Activated CD8-positive, alpha-beta memory T cell treated with anti-CD3 and anti-CD28 coated beads, Interleukin-2, amount 50 U/mL, for 4 hours (primary cell): ENCODE data around the gene SYT1.
"Not testable (repeated sequence)": the region's sequence is repeated elsewhere in the genome, so short reads cannot be mapped to it uniquely, and the experiment has no call there.

Experiments used
- DNase-seq: peaks from one replicate; pipeline ENCODE4 v3.0.0-alpha.2; 2020

SYT1 gene

DNA sequence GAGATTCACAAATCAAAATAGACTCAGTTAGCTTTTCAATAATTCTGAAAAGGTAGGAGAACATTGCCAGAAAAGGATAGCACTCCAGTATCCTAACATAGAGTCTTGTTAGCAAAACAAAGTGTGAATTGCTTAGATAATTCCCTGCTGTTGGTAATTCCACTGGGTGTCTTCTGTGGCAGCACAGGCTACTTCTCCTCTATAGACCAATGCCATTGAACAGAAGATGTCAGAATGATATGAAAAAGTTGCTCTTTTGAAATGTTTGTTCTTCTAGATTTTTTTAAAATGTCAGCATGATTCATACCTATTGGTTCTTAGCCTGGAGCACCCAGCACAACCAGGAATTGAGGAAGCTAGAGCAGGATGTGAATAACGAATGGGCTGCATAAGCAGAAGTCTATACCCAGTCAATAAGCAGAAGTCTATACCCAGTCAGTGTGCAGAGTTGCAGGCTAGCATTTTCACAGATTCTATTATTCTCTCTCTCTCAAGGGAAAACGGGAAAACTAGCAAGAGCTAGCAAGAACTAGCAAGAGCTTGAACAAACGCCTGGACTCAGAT, 112.8 kb downstream of the SYT1 start:
- no peak for DNase-seq

DNA sequence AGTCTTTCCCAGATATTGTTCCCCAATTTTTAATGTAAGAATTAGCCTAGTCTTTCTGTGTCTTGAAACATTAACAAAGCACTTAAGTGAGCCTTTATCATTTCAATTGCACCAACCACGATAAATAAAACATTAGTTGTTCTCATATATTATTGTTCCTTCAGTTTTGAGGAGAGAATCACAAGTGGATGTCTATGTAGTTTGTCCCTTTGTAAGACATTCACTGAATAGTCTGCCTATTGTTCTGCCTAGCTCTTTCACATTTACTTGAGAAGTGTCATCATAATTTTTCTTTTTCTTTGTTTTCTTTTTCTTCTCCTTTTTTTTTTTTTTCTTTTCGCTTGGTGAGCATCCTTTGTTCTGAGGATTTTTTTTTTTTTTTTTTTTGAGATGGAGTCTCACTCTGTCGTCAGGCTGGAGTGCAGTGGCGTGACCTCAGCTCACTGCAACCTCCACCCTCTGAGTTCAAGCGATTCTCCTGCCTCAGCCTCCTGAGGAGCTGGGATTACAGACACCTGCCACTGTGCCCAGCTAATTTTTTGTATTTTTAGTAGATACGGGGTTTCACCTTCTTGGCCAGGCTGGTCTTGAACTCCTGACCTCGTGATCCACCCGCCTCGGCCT, 129.7 kb downstream of the SYT1 start:
- no peak for DNase-seq

- DNase-seq = no peak
These were observed 135.9 kb downstream of the SYT1 start for GRCh38 chr12:79000501-79000900.

- no peak for DNase-seq
These were observed 136.8 kb downstream of the SYT1 start for GRCh38 chr12:79001404-79001803.

- no peak for DNase-seq
These were observed 141.7 kb downstream of the SYT1 start for GRCh38 chr12:79006306-79006705.

GRCh38 chr12:79008591-79008990, 144.0 kb downstream of the SYT1 start:
- DNase-seq = no peak

DNA sequence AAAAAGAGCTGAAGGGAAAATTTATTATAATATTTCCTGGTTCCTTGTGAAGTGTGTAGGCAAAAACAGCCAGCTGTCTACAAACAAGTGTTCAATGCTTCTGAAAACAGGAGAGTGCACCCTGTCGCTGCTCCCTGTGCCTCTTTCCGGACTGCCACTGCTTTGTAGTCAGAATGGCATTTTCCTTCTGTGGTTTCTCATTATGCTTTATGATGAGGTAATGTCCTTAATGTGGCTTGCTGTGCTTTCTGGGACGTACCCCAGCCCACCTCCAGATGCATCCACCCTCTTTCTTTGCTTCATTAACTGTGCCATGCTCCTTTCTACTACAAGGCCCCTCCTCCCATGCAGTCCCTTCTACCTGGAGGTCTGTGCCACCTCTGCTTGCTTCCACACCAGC, 148.1 kb downstream of the SYT1 start:
- DNase-seq = no peak

DNA sequence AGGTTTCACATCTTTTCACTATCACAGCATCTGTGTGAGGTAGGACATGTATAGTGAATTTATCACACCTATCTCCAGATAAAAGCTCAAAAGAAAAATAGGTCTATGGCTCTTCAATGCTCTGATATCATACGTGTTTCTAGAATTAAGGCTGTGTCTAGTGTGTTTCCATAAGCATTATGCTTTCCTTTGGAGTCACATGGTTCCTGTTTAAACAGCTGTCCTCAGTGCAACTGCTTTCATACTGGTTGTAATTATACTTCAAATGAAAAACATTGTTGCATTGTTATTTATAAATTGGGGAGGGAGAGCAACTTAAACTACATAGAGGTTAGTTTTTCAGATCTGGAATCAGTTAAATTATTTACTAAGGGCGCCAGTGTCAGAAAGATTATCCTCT, 151.6 kb downstream of the SYT1 start:
- no peak for DNase-seq

DNA sequence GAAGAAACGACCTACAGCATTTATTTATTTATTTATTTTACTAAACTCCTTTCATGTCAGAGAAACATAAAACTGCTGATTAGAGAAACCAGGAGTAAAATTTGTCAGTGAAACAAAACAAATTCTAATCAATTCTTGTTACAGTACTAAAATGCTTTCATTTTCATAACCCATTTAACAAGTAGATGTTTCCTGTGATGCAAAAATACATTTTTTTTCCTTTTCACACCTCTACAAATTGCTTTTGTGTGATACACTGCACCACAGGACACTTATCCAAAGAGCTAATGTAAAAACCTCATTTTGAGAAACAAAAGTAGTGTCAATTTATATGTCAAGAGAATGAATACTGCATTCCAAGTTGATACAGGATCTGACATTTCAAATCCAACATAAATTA, 155.1 kb downstream of the SYT1 start:
- no peak for DNase-seq

DNA sequence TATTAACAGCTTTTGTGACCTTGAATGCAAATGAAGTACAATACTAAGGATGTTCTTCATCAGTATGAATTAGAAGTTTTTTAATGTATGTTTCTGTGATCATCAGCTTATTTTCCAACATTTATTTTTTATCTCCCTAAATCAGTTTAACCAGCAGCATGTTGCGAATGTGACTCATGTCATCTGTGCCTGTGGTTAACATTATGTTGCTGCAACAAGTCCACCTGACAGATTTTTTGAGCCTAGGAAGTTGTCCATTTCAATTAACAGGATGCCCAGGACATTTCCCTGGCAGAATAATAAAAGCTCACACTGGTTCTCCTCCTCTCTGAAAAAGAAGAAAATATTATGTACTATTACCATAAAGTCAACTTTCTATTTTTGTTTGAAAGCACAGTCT, 155.5 kb downstream of the SYT1 start:
- DNase-seq = no peak

DNA sequence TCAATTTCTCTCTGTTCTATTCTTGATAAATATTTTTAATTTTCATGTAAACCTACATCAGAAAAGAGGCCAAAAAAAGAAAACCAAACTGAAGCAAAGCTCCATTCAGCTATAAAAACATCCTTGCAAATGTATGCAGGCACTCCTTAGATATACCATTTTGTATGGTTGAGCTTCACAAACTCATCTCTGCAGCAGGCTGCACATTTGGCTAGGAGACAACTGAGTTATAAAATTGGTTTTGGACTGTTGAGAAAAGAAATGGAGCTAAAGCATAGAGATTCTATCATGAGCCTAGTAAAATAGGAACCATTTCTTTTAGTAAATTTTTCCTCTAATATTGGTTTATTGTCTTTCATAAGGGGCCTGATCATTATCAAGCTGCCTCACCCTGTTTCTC, 156.4 kb downstream of the SYT1 start:
- no peak for DNase-seq

GRCh38 chr12:79023261-79023660, 158.7 kb downstream of the SYT1 start:
- no peak for DNase-seq

GRCh38 chr12:79023784-79024183, 159.2 kb downstream of the SYT1 start:
- DNase-seq = no peak

DNA sequence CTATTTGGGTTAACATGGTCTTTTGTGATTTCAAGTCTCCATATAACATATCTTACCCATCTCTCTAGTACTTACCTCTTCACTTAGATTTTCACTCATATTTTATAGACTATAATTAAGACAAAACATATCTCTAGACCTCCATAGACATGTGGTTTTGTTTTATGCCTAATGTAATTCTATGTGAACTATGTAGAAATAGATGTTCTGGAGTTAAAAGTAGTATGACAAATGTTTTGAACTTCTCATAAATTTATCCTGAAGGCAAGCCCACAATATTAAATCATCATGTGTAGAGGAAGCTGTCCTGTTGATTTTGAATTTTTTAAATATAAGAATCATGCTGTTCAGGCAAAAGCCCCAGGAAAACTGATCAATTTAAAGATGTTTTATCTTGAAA, 169.2 kb downstream of the SYT1 start:
- DNase-seq = no peak

DNA sequence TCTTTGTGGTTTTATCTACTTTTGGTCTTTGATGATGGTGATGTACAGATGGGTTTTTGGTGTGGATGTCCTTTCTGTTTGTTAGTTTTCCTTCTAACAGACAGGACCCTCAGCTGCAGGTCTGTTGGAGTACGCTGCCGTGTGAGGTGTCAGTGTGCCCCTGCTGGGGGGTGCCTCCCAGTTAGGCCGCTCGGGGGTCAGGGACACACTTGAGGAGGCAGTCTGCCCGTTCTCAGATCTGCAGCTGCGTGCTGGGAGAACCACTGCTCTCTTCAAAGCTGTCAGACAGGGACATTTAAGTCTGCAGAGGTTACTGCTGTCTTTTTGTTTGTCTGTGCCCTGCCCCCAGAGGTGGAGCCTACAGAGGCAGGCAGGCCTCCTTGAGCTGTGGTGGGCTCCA, 180.2 kb downstream of the SYT1 start:
- DNase-seq = not testable (repeated sequence)

DNA sequence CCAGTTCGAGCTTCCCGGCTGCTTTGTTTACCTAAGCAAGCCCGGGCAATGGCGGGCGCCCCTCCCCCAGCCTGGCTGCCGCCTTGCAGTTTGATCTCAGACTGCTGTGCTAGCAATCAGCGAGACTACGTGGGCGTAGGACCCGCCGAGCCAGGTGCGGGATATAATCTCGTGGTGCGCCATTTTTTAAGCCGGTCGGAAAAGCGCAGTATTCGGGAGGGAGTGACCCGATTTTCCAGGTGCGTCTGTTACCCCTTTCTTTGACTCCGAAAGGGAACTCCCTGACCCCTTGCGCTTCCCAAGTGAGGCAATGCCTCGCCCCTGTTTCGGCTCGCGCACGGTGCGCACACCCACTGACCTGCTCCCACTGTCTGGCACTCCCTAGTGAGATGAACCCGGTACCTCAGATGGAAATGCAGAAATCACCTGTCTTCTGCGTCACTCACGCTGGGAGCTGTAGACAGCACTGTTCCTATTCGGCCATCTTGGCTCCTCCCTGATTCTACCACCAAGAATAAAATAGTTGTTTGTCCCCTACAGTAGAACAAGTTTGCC, 180.7 kb downstream of the SYT1 start:
- DNase-seq = not testable (repeated sequence)

GRCh38 chr12:79046021-79046420, 181.4 kb downstream of the SYT1 start:
- no peak for DNase-seq

GRCh38 chr12:79048962-79049361, 184.4 kb downstream of the SYT1 start:
- no peak for DNase-seq

DNA sequence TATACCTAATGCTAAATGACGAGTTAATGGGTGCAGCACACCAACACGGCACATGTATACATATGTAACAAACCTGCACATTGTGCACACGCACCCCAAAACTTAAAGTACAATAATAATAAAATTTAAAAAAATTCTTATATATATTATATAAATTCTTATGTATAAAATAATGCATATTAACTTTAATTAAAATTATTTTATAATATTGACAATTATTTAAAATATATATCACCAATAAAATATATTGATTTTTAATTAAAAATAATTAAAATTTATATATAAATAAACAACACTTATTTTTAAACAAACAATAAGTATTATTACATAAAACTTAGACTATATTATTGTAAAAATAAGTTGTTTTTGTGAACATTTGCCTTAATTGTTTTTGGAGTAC, 188.8 kb downstream of the SYT1 start:
- DNase-seq = no peak

DNA sequence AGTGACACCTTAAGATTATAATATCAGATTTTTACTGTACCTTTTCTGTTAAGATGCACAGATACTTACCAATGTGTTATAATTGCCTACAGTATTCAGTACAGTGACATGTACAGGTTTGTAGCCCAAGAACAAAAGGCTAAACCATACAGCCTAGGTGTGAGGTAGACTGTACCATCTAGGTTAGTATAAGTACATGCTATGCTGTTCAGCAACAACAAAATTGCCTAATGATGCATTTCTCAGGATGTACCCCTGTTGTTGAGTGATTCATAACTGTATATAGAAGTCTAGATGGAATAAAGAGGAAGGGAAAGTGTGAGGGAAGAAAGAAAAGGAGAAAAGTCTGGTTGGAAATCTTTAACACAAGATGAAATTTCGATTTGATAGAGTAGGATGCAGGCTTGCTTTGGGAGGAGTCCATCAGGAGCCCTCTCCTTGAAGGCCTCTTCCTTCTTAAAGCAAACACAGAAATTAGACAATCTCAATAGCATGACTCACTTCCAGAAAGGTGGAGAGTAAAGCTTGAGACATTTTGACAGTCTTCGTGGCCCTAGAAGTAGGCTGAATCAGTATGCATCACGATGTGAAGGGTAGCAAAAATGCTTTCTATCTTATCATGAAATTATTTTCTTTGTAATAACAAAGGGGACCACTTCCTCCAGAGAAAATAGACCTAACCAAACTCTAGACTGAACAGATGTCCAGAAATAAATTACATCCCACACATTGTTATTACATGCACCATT, 191.5 kb downstream of the SYT1 start:
- DNase-seq = no peak

DNA sequence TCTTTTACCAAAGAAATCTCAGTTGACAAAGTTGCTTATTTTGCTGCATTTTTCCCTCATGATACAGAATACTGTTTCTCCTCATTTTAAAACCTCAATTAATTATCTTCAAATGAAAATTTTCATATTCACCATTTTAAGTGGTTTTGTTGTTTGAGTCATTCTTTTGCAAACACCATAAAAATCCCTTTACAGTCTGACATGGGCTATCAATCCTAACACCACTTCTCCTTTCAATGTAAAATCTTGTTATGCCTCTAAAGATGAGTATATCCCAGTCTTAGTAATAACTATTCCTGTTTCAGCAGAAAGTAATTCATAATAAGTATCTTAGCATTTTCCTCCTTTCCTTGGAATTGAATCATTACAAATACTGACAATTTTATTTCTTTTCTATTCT, 192.2 kb downstream of the SYT1 start:
- DNase-seq = no peak

- DNase-seq = no peak
These were observed 193.0 kb downstream of the SYT1 start for GRCh38 chr12:79057540-79057939.

DNA sequence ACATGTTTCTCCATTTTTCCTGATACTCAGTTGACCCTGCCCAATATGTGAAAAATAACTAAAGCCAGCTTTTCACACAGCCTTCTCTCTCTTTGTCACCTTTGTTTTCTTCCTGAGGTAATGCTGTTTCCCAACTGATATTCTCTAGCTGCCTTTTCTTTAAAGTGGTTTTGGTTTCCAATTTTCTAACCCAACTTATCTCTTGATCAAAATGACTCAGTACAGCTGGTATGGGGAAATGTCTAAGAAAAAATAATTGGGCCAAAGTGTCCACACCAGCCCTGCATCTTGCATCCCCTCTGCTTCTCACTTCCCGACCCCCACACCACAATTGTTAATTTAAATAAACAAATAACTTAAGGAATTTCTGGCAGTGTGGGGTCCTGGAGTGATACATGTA, 193.8 kb downstream of the SYT1 start:
- DNase-seq = no peak

DNA sequence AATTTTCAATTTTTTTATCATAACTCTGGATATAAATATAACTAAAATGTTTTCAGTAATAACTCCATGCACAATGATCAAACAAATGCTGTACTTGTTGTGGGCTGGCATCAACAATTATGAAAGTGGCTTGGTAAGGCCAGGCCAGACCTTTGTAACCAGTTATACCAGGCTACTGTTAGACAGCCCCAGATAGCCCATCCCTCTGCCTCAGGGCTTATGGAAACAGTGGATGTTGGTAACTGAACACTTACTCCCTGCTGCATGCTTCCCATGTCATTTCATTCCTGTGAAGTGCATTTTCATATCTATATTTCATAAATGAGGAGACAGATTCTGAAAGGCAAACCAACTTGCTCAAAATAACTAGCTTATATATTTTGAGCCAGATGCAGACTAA, 195.0 kb downstream of the SYT1 start:
- no peak for DNase-seq
